GM21528 (cell line): ENCODE data around the gene EXOC2.

Experiments used
- ATAC-seq: cut with Tn5 transposase; IDR thresholded peaks from one replicate; pipeline ENCODE4 v1.9.1; 2021; ENCODE audit warnings: mild to moderate bottlenecking, moderate library complexity; ENCODE audit not compliant: unreplicated experiment, low FRiP score

The EXOC2 gene

GRCh38 chr6:504446-504980 lies 188.4 kb downstream of the EXOC2 start:
- no peak for ATAC-seq

GRCh38 chr6:503610-504362 lies 189.2 kb downstream of the EXOC2 start:
- ATAC-seq: no peak

- no peak for ATAC-seq
Observed at GRCh38 chr6:502761-503160, 190.2 kb downstream of the EXOC2 start.

GRCh38 chr6:501891-502601 lies 190.9 kb downstream of the EXOC2 start:
- no peak for ATAC-seq

DNA sequence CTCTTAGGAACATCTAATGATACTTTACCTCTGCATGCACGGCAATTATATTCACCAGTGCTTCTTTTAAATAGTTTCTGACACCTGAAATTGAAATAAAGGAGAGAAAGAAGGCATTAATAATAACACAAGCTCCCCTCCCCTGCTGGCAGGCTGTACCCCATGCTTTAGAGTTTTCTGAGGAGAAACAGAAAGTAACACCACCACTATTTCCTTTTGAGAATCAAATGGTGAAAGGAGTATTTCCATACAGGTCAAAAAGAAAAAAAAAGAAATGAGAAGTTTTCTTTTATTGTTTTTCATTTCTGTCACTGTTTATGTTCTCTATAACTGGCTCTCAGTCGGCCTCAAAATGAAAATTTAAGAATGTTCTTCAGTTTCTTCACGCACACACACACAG lies 193.3 kb downstream of the EXOC2 start:
- ATAC-seq: no peak

DNA sequence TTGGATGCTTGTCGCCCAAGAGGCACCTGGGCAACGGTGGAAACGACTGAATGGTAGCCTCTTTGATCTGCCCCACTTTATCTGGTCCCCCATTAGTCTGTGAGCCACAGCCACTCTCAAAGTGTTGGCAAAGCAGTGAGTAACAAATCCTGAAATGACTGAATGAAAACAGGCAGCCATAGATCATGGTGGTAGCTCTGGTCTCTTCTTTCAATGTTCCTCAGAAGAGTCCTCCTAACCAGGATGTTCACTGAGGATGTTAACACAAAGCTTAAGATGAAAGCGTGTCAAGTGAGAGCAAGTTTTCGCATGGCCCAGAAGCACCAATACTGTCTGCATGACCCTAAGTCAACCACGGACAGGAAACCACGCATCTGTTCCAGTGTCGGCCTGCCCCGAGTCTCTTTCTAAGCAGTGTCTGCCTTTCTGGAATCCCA lies 194.1 kb downstream of the EXOC2 start:
- ATAC-seq: peak; percentile 55

GRCh38 chr6:497258-497657 lies 195.7 kb downstream of the EXOC2 start:
- ATAC-seq: no peak

- ATAC-seq: no peak
Observed at GRCh38 chr6:496649-497048, 196.3 kb downstream of the EXOC2 start.

DNA sequence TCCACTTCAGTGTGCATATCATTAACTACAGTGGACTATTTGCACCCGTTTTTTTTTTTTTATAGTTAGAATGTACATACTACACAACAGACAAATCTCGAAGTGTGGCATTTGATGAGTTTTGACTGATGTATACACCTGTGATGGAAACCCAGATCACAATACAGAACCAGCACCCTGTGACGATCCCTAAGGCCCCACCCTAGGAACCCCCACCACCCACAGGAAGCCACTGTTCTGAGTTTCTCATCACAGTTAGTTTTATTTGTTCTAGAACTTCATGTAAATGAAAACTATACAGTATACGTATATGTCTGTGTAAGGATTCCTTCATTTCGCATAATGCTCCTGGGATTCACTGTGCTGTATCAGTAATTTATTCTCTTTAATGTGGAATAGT lies 198.5 kb downstream of the EXOC2 start:
- no peak for ATAC-seq

- ATAC-seq: no peak
Observed at GRCh38 chr6:493840-494239, 199.1 kb downstream of the EXOC2 start.

DNA sequence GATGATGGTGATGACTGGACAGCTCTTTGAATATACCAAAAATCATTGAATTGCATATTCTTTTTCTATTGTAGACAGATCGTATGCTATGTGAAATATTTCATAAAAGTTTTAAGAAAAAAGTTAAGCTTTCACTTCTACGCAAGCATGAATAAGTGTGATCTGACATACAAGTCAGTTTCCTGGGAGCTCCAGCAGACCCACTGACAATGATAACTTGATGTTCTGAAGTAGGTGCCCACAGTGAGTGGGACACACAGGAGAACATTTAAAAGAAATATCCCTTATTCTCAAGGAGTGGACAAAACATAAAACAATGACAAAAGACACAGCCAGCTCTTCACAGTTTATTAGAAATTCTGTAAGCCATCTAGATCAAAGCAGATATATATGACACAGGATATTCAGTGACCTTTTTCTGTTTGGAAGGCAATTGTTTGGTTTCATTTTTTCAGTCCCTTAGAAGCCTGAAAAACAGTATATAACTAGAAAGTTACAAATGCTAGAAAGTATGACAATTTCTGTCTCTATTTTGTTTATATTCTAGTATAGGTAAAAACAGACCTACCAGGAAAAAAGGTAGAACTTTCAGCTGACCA lies 200.0 kb downstream of the EXOC2 start:
- no peak for ATAC-seq

GRCh38 chr6:492178-492577 lies 200.8 kb downstream of the EXOC2 start:
- no peak for ATAC-seq

- ATAC-seq: no peak
Observed at GRCh38 chr6:491233-491632, 201.7 kb downstream of the EXOC2 start.

DNA sequence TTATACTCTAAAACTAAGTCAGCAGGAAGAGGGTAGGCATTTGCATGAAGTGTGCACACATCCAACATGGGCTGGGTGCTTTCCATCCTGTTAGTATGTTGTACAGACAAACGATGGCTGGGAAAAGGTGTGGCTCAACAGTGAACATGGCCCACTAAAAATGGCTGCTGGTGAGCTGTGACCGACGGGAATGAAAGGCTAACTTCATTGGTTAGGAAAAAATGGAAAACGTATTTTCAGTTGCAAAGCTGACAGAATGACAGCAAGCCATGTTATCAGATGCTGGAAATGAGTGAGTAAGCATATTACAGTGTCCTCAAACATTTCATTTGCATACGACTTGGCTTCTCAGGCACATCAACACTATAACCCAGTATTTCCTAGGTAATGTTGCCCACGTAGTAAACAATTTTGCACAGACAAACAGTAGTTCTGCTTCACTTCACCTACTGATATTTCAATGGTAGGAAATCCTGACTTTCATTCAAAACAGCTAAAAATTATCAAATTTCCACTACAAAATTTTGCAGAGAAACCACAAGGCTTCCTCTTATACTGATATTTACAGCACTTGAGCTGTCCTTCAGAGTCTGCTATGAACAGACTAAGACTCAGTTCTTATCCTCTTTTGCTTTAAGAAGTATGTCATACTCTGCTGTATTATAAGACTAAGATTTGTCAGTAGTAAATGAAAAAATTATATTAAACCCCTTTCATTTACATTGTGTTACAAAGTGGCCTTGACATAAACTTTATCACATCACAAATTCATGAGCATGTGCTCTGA lies 202.5 kb downstream of the EXOC2 start:
- no peak for ATAC-seq

GRCh38 chr6:489762-490161 lies 203.2 kb downstream of the EXOC2 start:
- ATAC-seq: no peak

DNA sequence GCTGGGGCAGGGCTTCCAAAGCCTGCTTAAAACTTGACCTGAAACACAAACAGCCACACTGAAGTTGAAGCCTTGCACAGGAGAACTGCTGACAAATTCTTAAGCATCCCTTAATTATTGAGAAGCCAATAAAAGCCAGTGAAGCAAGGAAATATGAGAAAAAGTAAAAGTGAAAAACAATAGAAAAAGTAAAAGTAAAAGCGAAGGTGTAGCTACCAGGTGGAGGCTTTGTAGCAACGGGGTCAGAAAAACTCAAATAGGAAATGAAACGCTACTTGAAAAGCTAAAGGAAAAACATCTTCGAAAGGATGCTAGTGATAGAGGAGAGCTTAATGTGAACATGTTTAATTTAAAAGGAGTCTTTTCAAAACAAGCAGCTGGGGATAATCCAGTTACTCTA lies 203.9 kb downstream of the EXOC2 start:
- no peak for ATAC-seq

GRCh38 chr6:487956-488355 lies 205.0 kb downstream of the EXOC2 start:
- no peak for ATAC-seq

DNA sequence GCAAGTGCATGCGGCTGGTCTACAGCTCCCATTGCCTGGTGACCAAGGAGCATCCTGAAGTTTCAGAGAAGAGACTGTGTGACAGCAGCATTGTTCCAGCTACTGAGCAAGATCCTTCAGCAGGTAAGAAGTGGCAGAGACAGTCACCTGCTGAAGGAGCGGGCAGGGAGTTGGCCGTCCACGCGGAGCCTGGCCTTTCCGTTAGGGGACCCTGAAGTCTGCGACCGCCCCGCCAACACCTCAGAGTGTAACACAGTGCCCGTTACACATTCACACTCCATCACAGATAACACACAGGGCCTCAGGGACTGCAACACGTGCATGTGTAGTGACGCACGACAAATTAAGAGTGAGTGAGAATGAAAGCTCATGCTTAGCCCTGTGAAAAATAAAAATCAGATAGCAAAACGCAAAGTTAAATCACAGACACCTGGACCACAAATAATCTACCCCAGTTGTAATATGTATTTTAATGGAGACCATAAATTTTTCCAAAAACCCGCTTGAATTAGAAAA lies 207.2 kb downstream of the EXOC2 start:
- no peak for ATAC-seq

DNA sequence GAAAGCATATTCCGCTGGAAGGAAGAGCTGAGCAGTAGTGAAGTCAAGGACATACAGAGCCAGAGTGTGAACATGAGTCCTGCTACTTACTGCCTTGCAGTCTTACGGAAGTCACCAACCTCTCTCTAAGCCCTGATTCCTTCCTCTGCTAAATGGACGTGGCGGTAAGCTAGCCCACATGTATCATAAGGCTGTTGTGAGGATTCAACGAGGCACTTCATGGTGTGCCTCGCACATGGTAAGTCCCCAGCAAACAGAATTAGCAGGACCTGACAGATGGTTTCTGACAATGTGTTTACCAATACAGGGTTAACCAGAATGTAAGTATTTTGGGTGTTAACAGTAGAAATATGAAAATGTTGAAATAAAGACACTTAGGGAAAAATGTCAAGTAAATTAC lies 208.2 kb downstream of the EXOC2 start:
- ATAC-seq: no peak

DNA sequence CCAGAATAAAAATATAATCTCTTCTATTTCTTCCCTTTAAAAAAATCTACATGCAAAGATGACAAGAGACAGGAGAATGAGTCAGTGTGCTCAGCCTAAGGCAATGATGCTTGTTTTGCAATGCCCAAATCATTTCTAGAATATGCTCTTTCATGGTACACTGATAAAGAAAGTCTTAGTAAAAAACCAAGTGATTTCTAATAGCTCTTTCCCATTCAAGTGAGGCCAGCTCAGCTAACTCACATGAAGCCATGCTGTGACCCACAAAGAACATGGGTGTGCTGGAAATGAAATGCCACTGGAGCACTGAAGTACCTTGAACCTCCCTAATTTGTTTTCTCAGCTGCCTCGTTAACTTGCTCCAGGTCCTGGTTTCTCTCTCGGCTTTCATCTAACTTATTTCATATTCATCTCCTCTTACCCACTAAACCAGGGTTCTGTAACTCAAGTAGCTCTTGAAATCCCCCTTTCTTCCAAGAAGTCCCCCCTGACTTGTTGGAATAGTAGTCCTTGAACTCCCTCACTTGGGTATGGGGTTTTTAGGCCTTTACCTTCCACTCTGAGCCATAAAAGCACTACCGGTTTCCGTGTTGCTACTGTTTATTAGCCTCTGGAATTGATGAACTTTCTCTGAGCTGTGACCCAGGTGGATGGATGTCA lies 208.7 kb downstream of the EXOC2 start:
- no peak for ATAC-seq
